K562 (cell line): Measurements from ENCODE around the gene MAST1. TPM values are rescaled to one million over a fixed set of nuclear protein-coding genes. Genes with fewer than 3 reads are reported as not detected.

Source experiments
- ATAC-seq: fragments of 200-7000 bp; cut with Tn5 transposase; 3 replicates; pipeline ENCODE4 v1.9.1; 2020; ENCODE audit warnings: moderate library complexity
- BruUV-seq: library from RNA; stranded (reverse); fragments of 400-500 nt; replicated peaks from 2 replicates; lab custom pipeline; 2021; lab: Mats Ljungman, UMichigan
- CTCF ChIA-PET: fragments of 300-600 bp; formaldehyde crosslinking; extraction: SDS; loops from one replicate; lab custom pipeline; 2021; ENCODE audit warnings: low intra/inter-chr PET ratio; lab: Yijun Ruan, JAX
- POLR2A ChIA-PET: fragments of 300-600, 350-650 bp; sonication (Branson Sonifier 250); formaldehyde crosslinking; extraction: SDS; loops from one replicate; lab custom pipeline; 2021; ENCODE audit warnings: antibody characterized with exemption, inconsistent platforms; lab: Yijun Ruan, JAX
- DNase-seq, 4 experiments: peaks; one replicate each; pipeline versions ENCODE4 v3.0.0 to v3.0.0-alpha.2; 2011 to 2018; ENCODE audit warnings: low spot score in 3 of 4, mixed read lengths in 3 of 4; ENCODE audit errors: extremely low read depth in 1 of 4
- FAIRE-seq: peaks from 2 replicates; lab custom pipeline; 2011; peaks lifted over from hg19 to GRCh38; lab: Jason Lieb, UNC
- H2AFZ ChIP-seq: 2 replicates; pipeline ENCODE4 v1.6.0; 2011; ENCODE audit warnings: low read depth, low read length, control low read depth, inconsistent platforms
- H3K27ac ChIP-seq: fragments of 200-600 bp; 3 replicates; pipeline ENCODE4 v1.8.0; 2011; ENCODE audit warnings: low read depth, mild to moderate bottlenecking, control low read depth, inconsistent platforms, low read length, moderate library complexity, mixed read lengths; ENCODE audit errors: extremely low read depth
- H3K27me3 ChIP-seq, 2 experiments: fragments of 300-600 bp in 1 of 2; 2 replicates in 1 of 2; 3 replicates in 1 of 2; pipeline versions ENCODE4 v1.6.0 to v1.8.0; 2011; ENCODE audit warnings: inconsistent platforms in 2 of 2, low read length in 2 of 2, mild to moderate bottlenecking in 1 of 2, mixed read lengths in 1 of 2, moderate library complexity in 1 of 2; ENCODE audit not compliant: control insufficient read depth in 2 of 2, insufficient read depth in 2 of 2
- H3K36me3 ChIP-seq: fragments of 300-600 bp; 3 replicates; pipeline ENCODE4 v1.8.0; 2011; ENCODE audit warnings: mild to moderate bottlenecking, low read length, inconsistent platforms; ENCODE audit not compliant: control insufficient read depth, insufficient read depth
- H3K4me1 ChIP-seq, 2 experiments: fragments of 200-600 bp in 1 of 2; replicated peaks in 1 of 2; 2 replicates in 1 of 2; 3 replicates in 1 of 2; pipeline versions ENCODE4 v1.5.1 to v1.8.0; 2011; ENCODE audit warnings: inconsistent platforms in 2 of 2, low read length in 2 of 2, mild to moderate bottlenecking in 1 of 2, mixed read lengths in 1 of 2, moderate library complexity in 1 of 2; ENCODE audit not compliant: control insufficient read depth in 2 of 2, insufficient read depth in 2 of 2
- H3K4me2 ChIP-seq: 2 replicates; pipeline ENCODE4 v1.6.1; 2011; ENCODE audit warnings: low read length, control low read depth, inconsistent platforms, mixed read lengths; ENCODE audit not compliant: insufficient read depth
- H3K4me3 ChIP-seq: fragments of 200-600 bp; sonication (generic), shearing (Covaris generic); 2 replicates; pipeline ENCODE4 v1.5.1; 2016; ENCODE audit warnings: control low read depth, inconsistent platforms
- H3K79me2 ChIP-seq: fragments of 200-600 bp; 3 replicates; pipeline ENCODE4 v1.8.0; 2011; ENCODE audit warnings: low read length, inconsistent platforms; ENCODE audit not compliant: control insufficient read depth, insufficient read depth
- H3K9ac ChIP-seq, 2 experiments: 2 replicates each; pipeline versions ENCODE4 v1.6.0 to v1.6.1; 2011; ENCODE audit warnings: low read depth in 2 of 2, low read length in 2 of 2, control low read depth in 1 of 2, inconsistent platforms in 1 of 2, mild to moderate bottlenecking in 1 of 2, mixed read lengths in 1 of 2; ENCODE audit not compliant: insufficient read depth in 1 of 2
- H3K9me1 ChIP-seq: one replicate; pipeline ENCODE4 v1.6.0; 2011; ENCODE audit warnings: inconsistent platforms, mild to moderate bottlenecking, low read length, moderate library complexity; ENCODE audit not compliant: control insufficient read depth, insufficient read depth
- H3K9me3 ChIP-seq: replicated peaks from 2 replicates; pipeline ENCODE4 v1.5.1; 2011; ENCODE audit warnings: low read depth, low read length, inconsistent platforms; ENCODE audit not compliant: control insufficient read depth, insufficient read depth
- H4K20me1 ChIP-seq: replicated peaks from 2 replicates; pipeline ENCODE4 v1.6.1; 2011; ENCODE audit warnings: low read length, inconsistent platforms, mixed read lengths; ENCODE audit not compliant: control insufficient read depth, insufficient read depth
- JUNB ChIP-seq: fragments of 450-650 bp; formaldehyde crosslinking; conservative IDR thresholded peaks from 2 replicates; pipeline ENCODE4 v1.4.0; 2020; ENCODE audit warnings: mild to moderate bottlenecking
- ZNF121 ChIP-seq: sonication (generic); formaldehyde crosslinking; conservative IDR thresholded peaks from 2 replicates; pipeline ENCODE4 v1.8.0; 2022; ENCODE audit warnings: missing genetic modification reagents
- ZNF609 ChIP-seq: sonication (generic); formaldehyde crosslinking; IDR thresholded peaks from 2 replicates; pipeline ENCODE4 v1.8.1; 2023; ENCODE audit warnings: missing genetic modification reagents, mild to moderate bottlenecking, borderline replicate concordance
- WGBS: fragments of 100-300 bp; shearing (Covaris generic); methylation state at CpG from one replicate; pipeline ENCODE4 v1.1.6; 2016; ENCODE audit warnings: low coverage, mixed read lengths; ENCODE audit not compliant: insufficient coverage; ENCODE audit errors: missing lambda C conversion rate; 5-methylcytosine and 5-hydroxymethylcytosine counted together
- in situ Hi-C: fragments of 300-500 bp; cut with MboI; formaldehyde crosslinking; loops from 4 replicates; pipeline ENCODE4 v1.15.0; 2018; ENCODE audit warnings: inconsistent platforms, mixed read lengths
- intact Hi-C: fragments of 100-400 bp; cut with micrococcal nuclease; formaldehyde crosslinking; loops from 2 replicates; pipeline ENCODE4 v1.14.2; 2022
- polyA plus RNA-seq, 8 experiments: library from polyadenylated mRNA; depleted of rRNA in 4 of 8; stranded (reverse) in 5 of 8; unstranded in 3 of 8; fragments of >200 nt; fragmentation: Nextera tagmentation in 2 of 8; fragmentation: Illumina TruSeq in 1 of 8; extraction: Ambion mirVana in 2 of 8; extraction: Trizol in 1 of 8; gene quantifications; 2 replicates each; pipeline versions ENCODE4 v1.2.1 to v1.2.3, GENCODE V29; 2011 to 2014; ENCODE audit warnings: inconsistent platforms in 1 of 8, missing spikeins in 1 of 8
- total RNA-seq, 7 experiments: library from RNA; depleted of rRNA in 6 of 7; stranded (reverse); fragments of >200 nt in 6 of 7; fragmentation: Illumina TruSeq in 2 of 7; extraction: Trizol in 2 of 7; gene quantifications; 2 replicates each; pipeline versions ENCODE4 v1.2.1 to v1.2.3, GENCODE V29; 2011 to 2021; ENCODE audit warnings: low replicate concordance in 1 of 7

MAST1 gene
- total and polyA plus RNA-seq, 9 of the 15 experiments (the other 6 are each of a cell fraction or from before 2014, with no cell fraction given), result 0.48 to 10.3 (median 3.9) TPM

GRCh38 chr19:12864143-12864542 lies 25.8 kb downstream of the MAST1 start:
- POLR2A ChIA-PET, result interaction anchor here (1.4 to 1.8 kb wide), 3 partner anchors 13 to 17 kb away, joined by 3 to 6 read pairs (median 4); partner anchors contain the start of gene DNASE2
- Histone ChIP-seq H3K4me3 (no peak overlapping the region), H3K27ac (no peak overlapping the region), H3K9me1 (no peaks in the 10 kb centered on the region), H3K27me3 (no peaks in the 10 kb centered on the region), H3K4me2 (no peak overlapping the region), H3K36me3 (no peaks in the 10 kb centered on the region), H3K79me2 (no peaks in the 10 kb centered on the region), H4K20me1 (no peaks in the 10 kb centered on the region; the same call in 1 of the 2 replicates), H2AFZ (no peak overlapping the region), H3K9ac (no peak overlapping the region), H3K4me1 (peaks cover 8 to 35% of the 10 kb centered on the region in 2 experiments; a peak in 4 of 5 replicates), H3K9me3 (no peaks in the 10 kb centered on the region)
- TF ChIP-seq ZNF121 (CRISPR knock-in tag) (peak; percentile 69), JUNB (no peak), ZNF609 (CRISPR knock-in tag) (no peak)
- BruUV-seq, result no TSS peak
- no peak for FAIRE-seq
- no peak for DNase-seq
- intact Hi-C loops, result no loop called here
- no peak for ATAC-seq
- CTCF ChIA-PET, result no interaction called here
- in situ Hi-C loops, result no loop called here
- 31% methylated on average over 4 of the region's 4 CpGs for WGBS
